ENCODE measurements around the gene OSBPL9.

GRCh38 chr1:51684776-51685175 is 67.9 kb downstream of the OSBPL9 start:
- no peak for TF ChIP-seq CTCF (IDR thresholded peaks at IDR 0.05)
- no peak for TF ChIP-seq POLR2A (IDR thresholded peaks at IDR 0.05)
